Muscle layer of duodenum (tissue), 2 donors: ENCODE data around the gene FILIP1.

Source experiments
- H3K27ac ChIP-seq: one replicate; pipeline ENCODE4 v1.7.0; 2013; ENCODE audit warnings: mild to moderate bottlenecking, low read length
- H3K27me3 ChIP-seq: one replicate; pipeline ENCODE4 v1.7.0; 2013; ENCODE audit warnings: low read depth, mild to moderate bottlenecking, control low read depth, low read length
- H3K36me3 ChIP-seq, 2 donors: one replicate each; pipeline ENCODE4 v1.7.0; 2013; ENCODE audit warnings: low read length in 2 of 2, control low read depth in 1 of 2, mild to moderate bottlenecking in 1 of 2; ENCODE audit not compliant: insufficient read depth in 2 of 2, control insufficient read depth in 1 of 2
- H3K4me1 ChIP-seq, 2 donors: one replicate each; pipeline ENCODE4 v1.7.0; 2013; ENCODE audit warnings: low read length in 2 of 2, mild to moderate bottlenecking in 2 of 2, control low read depth in 1 of 2, moderate library complexity in 1 of 2; ENCODE audit not compliant: insufficient read depth in 2 of 2, control insufficient read depth in 1 of 2
- H3K4me3 ChIP-seq, 2 donors: one replicate each; pipeline ENCODE4 v1.7.0; 2013; ENCODE audit warnings: low read length in 2 of 2, low read depth in 1 of 2, mild to moderate bottlenecking in 1 of 2
- H3K9me3 ChIP-seq, 2 donors: one replicate each; pipeline ENCODE4 v1.7.0; 2013; ENCODE audit warnings: low read length in 2 of 2, control low read depth in 1 of 2, mild to moderate bottlenecking in 1 of 2; ENCODE audit not compliant: control insufficient read depth in 1 of 2
- donor health status: healthy.

Gene FILIP1

GRCh38 chr6:75250552-75250951 is 243.0 kb downstream of the FILIP1 start:
- Histone ChIP-seq H3K4me3 (no peak overlapping the region), H3K27me3 (no peaks in the 10 kb centered on the region), H3K36me3 (peaks cover under 1 to 18% of the 10 kb centered on the region in 2 donors), H3K4me1 (no peaks in the 10 kb centered on the region), H3K9me3 (no peaks in the 10 kb centered on the region), H3K27ac (no peak overlapping the region)

GRCh38 chr6:75249837-75250236 is 243.8 kb downstream of the FILIP1 start:
- Histone ChIP-seq H3K4me1 (no peaks in the 10 kb centered on the region), H3K36me3 (peaks cover 0 to 14% of the 10 kb centered on the region in 2 donors), H3K9me3 (no peaks in the 10 kb centered on the region), H3K4me3 (no peak overlapping the region), H3K27me3 (no peaks in the 10 kb centered on the region), H3K27ac (no peak overlapping the region)

GRCh38 chr6:75246386-75246785 is 247.2 kb downstream of the FILIP1 start:
- Histone ChIP-seq H3K36me3 (no peaks in the 10 kb centered on the region), H3K4me1 (peaks cover 0 to 17% of the 10 kb centered on the region in 2 donors), H3K27me3 (no peaks in the 10 kb centered on the region), H3K9me3 (no peaks in the 10 kb centered on the region), H3K4me3 (no peak overlapping the region), H3K27ac (no peak overlapping the region)

- Histone ChIP-seq H3K4me3 (peak overlapping the region; percentile 70 to 99), H3K27ac (peak overlapping the region; percentile 100), H3K4me1 (peaks cover 3 to 27% of the 10 kb centered on the region in 2 donors), H3K9me3 (no peaks in the 10 kb centered on the region), H3K27me3 (no peaks in the 10 kb centered on the region), H3K36me3 (peaks cover 11 to 13% of the 10 kb centered on the region in 2 donors)
These were observed 249.5 kb downstream of the FILIP1 start for GRCh38 chr6:75244063-75244584.

- H3K4me1 ChIP-seq = peaks cover 3 to 27% of the 10 kb centered on the region in 2 donors
- no peaks in the 10 kb centered on the region for H3K27me3 ChIP-seq
- peak within 1 kb of the TSS; percentile 100 for H3K27ac ChIP-seq
- H3K4me3 ChIP-seq = peak within 1 kb of the TSS; percentile 70 to 99
- H3K36me3 ChIP-seq = peaks cover 15% of the 10 kb centered on the region in 2 donors
- no peaks in the 10 kb centered on the region for H3K9me3 ChIP-seq
These were observed 250.1 kb downstream of the FILIP1 start, which contains the start of gene COX7A2 for GRCh38 chr6:75243333-75244062. TSS of gene COX7A2 (minus strand) at chr6:75243801. CDS start at chr6:75243734, 67 bp downstream.
